SK-N-SH (cell line): ENCODE data around the gene TM4SF4. TPM values are rescaled to one million over a fixed set of nuclear protein-coding genes. Genes with fewer than 3 reads are reported as not detected.

Experiments
- CTCF ChIA-PET: fragments of 300-600, 350-600 bp; formaldehyde crosslinking; extraction: SDS; loops from one replicate; lab custom pipeline; 2021; lab: Yijun Ruan, JAX
- POLR2A ChIA-PET: fragments of 350-600 bp; sonication (Branson Sonifier 250); formaldehyde crosslinking; extraction: SDS; loops from one replicate; lab custom pipeline; 2020; ENCODE audit warnings: antibody characterized with exemption, inconsistent platforms; lab: Yijun Ruan, JAX
- DNase-seq: peaks from one replicate; pipeline ENCODE4 v3.0.0; 2012
- H2AFZ ChIP-seq: fragments of 200-600 bp; sonication (generic); 2 replicates; pipeline ENCODE4 v1.8.1; 2016; ENCODE audit warnings: antibody characterized with exemption, mild to moderate bottlenecking, low read depth
- H3F3A ChIP-seq: fragments of 200-600 bp; sonication (generic); replicated peaks from 2 replicates; pipeline ENCODE3; 2016; ENCODE audit warnings: antibody characterized with exemption, mild to moderate bottlenecking; ENCODE audit not compliant: insufficient read depth
- H3K27ac ChIP-seq, 2 experiments: fragments of 200-500 bp in 1 of 2; fragments of 200-600 bp in 1 of 2; sonication (Bioruptor generic) in 1 of 2; sonication (generic), shearing (Covaris generic) in 1 of 2; 2 replicates each; pipeline versions ENCODE4 v1.5.1 to v1.6.1; 2014 to 2016; ENCODE audit warnings: low read depth in 2 of 2, inconsistent platforms in 1 of 2, low read length in 1 of 2, mild to moderate bottlenecking in 1 of 2, mixed read lengths in 1 of 2
- H3K27me3 ChIP-seq: fragments of 200-600 bp; sonication (generic), shearing (Covaris generic); 2 replicates; pipeline ENCODE4 v1.6.1; 2016; ENCODE audit warnings: mixed run types; ENCODE audit not compliant: insufficient read depth
- H3K36me3 ChIP-seq, 2 experiments: fragments of 200-500 bp in 1 of 2; fragments of 200-600 bp in 1 of 2; sonication (Bioruptor generic) in 1 of 2; sonication (generic) in 1 of 2; replicated peaks in 1 of 2; 2 replicates each; pipeline versions ENCODE3 to v1.5.1; 2014 to 2016; ENCODE audit warnings: low read length in 1 of 2, mild to moderate bottlenecking in 1 of 2; ENCODE audit not compliant: insufficient read depth in 2 of 2, control insufficient read depth in 1 of 2
- H3K4me1 ChIP-seq, 2 experiments: fragments of 200-500 bp in 1 of 2; fragments of 200-600 bp in 1 of 2; sonication (Bioruptor generic) in 1 of 2; sonication (generic), shearing (Covaris generic) in 1 of 2; 2 replicates each; pipeline versions ENCODE4 v1.5.1 to v1.6.1; 2014 to 2016; ENCODE audit warnings: low read depth in 1 of 2, low read length in 1 of 2, mixed run types in 1 of 2; ENCODE audit not compliant: insufficient read depth in 2 of 2, control insufficient read depth in 1 of 2
- H3K4me2 ChIP-seq: fragments of 200-600 bp; sonication (generic), shearing (Covaris generic); 2 replicates; pipeline ENCODE4 v1.6.1; 2017; ENCODE audit warnings: mixed run types
- H3K4me3 ChIP-seq, 2 experiments: fragments of 200-500 bp in 1 of 2; fragments of 200-600 bp in 1 of 2; sonication (Bioruptor generic) in 1 of 2; sonication (generic), shearing (Covaris generic) in 1 of 2; 2 replicates each; pipeline versions ENCODE4 v1.5.1 to v1.8.1; 2014 to 2016; ENCODE audit warnings: low read depth in 2 of 2, inconsistent platforms in 1 of 2, low read length in 1 of 2, mild to moderate bottlenecking in 1 of 2, mixed read lengths in 1 of 2, moderate library complexity in 1 of 2
- H3K79me2 ChIP-seq: fragments of 200-600 bp; sonication (generic); 2 replicates; pipeline ENCODE4 v1.8.1; 2017; ENCODE audit warnings: mild to moderate bottlenecking; ENCODE audit not compliant: insufficient read depth
- H3K9ac ChIP-seq: fragments of 200-600 bp; sonication (generic); 2 replicates; pipeline ENCODE4 v1.6.1; 2017; ENCODE audit warnings: mixed run types
- H3K9me2 ChIP-seq: fragments of 200-600 bp; sonication (generic); 2 replicates; pipeline ENCODE4 v1.6.1; 2017; ENCODE audit warnings: mixed run types
- H3K9me3 ChIP-seq: fragments of 200-600 bp; sonication (generic); 2 replicates; pipeline ENCODE4 v1.6.1; 2017; ENCODE audit warnings: mixed run types, mild to moderate bottlenecking, moderate library complexity
- H4K20me1 ChIP-seq: fragments of 200-600 bp; sonication (generic); 2 replicates; pipeline ENCODE4 v1.6.1; 2017; ENCODE audit warnings: mild to moderate bottlenecking, mixed run types; ENCODE audit not compliant: insufficient read depth
- EP300 ChIP-seq, 2 experiments: IDR thresholded peaks; 2 replicates each; pipeline versions ENCODE4 v1.4.0 to v1.6.1; 2012; ENCODE audit warnings: borderline replicate concordance in 1 of 2, low read depth in 1 of 2, low read length in 1 of 2
- FOSL2 ChIP-seq: IDR thresholded peaks from 2 replicates; pipeline ENCODE4 v1.4.0; 2012; ENCODE audit warnings: low read depth, mild to moderate bottlenecking, moderate library complexity, borderline replicate concordance
- FOXJ3 ChIP-seq: sonication (generic); formaldehyde crosslinking; IDR thresholded peaks from 2 replicates; pipeline ENCODE4 v1.5.1; 2020; ENCODE audit warnings: mild to moderate bottlenecking, missing genetic modification reagents
- GABPA ChIP-seq: IDR thresholded peaks from 2 replicates; pipeline ENCODE4 v1.4.0; 2012; ENCODE audit warnings: low read depth, mild to moderate bottlenecking
- JUND ChIP-seq: IDR thresholded peaks from 2 replicates; pipeline ENCODE4 v1.4.0; 2012
- MEF2A ChIP-seq: IDR thresholded peaks from 2 replicates; pipeline ENCODE4 v1.4.0; 2012; ENCODE audit warnings: low read depth, borderline replicate concordance
- NFIC ChIP-seq: IDR thresholded peaks from 2 replicates; pipeline ENCODE4 v1.4.0; 2012; ENCODE audit warnings: borderline replicate concordance
- POLR2AphosphoS5 ChIP-seq: IDR thresholded peaks from 2 replicates; pipeline ENCODE4 v1.6.1; 2012; ENCODE audit warnings: low read depth, low read length
- TCF12 ChIP-seq: IDR thresholded peaks from 2 replicates; pipeline ENCODE4 v1.4.0; 2012
- TEAD4 ChIP-seq: IDR thresholded peaks from 2 replicates; pipeline ENCODE4 v1.4.0; 2012; ENCODE audit warnings: mild to moderate bottlenecking, borderline replicate concordance; ENCODE audit not compliant: insufficient read depth
- YY1 ChIP-seq: IDR thresholded peaks from 2 replicates; pipeline ENCODE4 v1.4.0; 2012; ENCODE audit warnings: low read depth, mild to moderate bottlenecking
- WGBS: methylation state at CpG from one replicate; pipeline ENCODE4 v1.1.6; 2017; ENCODE audit warnings: low lambda C conversion rate; 5-methylcytosine and 5-hydroxymethylcytosine counted together
- polyA plus RNA-seq, 3 experiments: library from polyadenylated mRNA; depleted of rRNA; stranded (reverse); fragments of >200 nt; gene quantifications; 2 replicates each; pipeline ENCODE4 v1.2.3, GENCODE V29; 2012
- TF ChIP-seq, protein P1 (sequence below): IDR thresholded peaks from 2 replicates; pipeline ENCODE4 v1.6.1; 2012; ENCODE audit warnings: mild to moderate bottlenecking, low read depth, low read length, moderate library complexity

Gene TM4SF4
- polyA plus RNA-seq, 1 of the 3 experiments (the other 2 are of a cell fraction) = 0.08 TPM

DNA sequence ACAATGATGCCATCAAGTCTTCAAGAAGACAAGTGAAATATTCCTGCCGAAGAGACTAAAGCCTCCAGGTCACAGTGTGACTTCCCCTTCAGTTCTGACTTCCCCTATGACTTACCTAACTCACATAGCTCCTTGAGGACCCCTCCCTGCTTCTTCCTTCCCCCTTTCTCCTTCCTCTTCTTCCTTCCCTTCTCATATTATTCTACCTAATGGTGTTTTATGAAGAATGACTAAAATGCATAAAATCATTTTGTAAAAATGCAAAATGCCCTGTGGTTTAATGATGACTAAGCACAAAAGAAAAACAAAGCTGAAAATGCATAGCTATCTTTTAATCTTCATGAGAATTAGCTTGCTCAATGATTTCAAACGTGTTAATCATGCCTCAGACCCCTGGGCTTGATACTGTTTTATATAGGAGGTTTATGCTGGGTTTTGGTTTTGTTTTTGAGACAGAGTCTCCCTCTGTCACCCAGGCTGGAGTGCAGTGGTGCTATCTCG is 26.1 kb upstream of the TM4SF4 start:
- Histone ChIP-seq H3K79me2 (no peaks in the 10 kb centered on the region), H3K36me3 (no peaks in the 10 kb centered on the region), H3K27me3 (no peaks in the 10 kb centered on the region), H4K20me1 (no peaks in the 10 kb centered on the region), H3F3A (peaks cover 7% of the 10 kb centered on the region), H3K9ac (peak overlapping the region; percentile 54), H3K27ac (peak overlapping the region in 1 of 2 experiments; percentile 79; a peak in 2 of 4 replicates), H3K4me1 (peaks cover 0 to 19% of the 10 kb centered on the region in 2 experiments; a peak in 3 of 4 replicates), H3K4me2 (peak overlapping the region; percentile 34), H3K9me2 (no peaks in the 10 kb centered on the region), H3K4me3 (no peak overlapping the region), H3K9me3 (no peaks in the 10 kb centered on the region), H2AFZ (peak overlapping the region; percentile 34; the same call in 1 of the 2 replicates)
- no peak for DNase-seq
- TF ChIP-seq NFIC (0 out of 2 replicates have a peak, but pooled peaks have one; percentile 26), TEAD4 (peak; percentile 47; the same call in 1 of the 2 replicates), EP300 (IDR thresholded peaks at IDR 0.05; ENCODE audit: borderline replicate concordance in 1 of 2, low read depth in 1 of 2, low read length in 1 of 2) (peak in 1 of 2 experiments; percentile 67; a peak in 1 of 4 replicates), FOXJ3 (no peak), FOSL2 (peak; percentile 78), JUND (peak; percentile 78), TCF12 (peak; percentile 55), YY1 (no peak), GABPA (no peak)
- TF ChIP-seq, protein P1, sequence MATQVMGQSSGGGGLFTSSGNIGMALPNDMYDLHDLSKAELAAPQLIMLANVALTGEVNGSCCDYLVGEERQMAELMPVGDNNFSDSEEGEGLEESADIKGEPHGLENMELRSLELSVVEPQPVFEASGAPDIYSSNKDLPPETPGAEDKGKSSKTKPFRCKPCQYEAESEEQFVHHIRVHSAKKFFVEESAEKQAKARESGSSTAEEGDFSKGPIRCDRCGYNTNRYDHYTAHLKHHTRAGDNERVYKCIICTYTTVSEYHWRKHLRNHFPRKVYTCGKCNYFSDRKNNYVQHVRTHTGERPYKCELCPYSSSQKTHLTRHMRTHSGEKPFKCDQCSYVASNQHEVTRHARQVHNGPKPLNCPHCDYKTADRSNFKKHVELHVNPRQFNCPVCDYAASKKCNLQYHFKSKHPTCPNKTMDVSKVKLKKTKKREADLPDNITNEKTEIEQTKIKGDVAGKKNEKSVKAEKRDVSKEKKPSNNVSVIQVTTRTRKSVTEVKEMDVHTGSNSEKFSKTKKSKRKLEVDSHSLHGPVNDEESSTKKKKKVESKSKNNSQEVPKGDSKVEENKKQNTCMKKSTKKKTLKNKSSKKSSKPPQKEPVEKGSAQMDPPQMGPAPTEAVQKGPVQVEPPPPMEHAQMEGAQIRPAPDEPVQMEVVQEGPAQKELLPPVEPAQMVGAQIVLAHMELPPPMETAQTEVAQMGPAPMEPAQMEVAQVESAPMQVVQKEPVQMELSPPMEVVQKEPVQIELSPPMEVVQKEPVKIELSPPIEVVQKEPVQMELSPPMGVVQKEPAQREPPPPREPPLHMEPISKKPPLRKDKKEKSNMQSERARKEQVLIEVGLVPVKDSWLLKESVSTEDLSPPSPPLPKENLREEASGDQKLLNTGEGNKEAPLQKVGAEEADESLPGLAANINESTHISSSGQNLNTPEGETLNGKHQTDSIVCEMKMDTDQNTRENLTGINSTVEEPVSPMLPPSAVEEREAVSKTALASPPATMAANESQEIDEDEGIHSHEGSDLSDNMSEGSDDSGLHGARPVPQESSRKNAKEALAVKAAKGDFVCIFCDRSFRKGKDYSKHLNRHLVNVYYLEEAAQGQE = no peak
- POLR2A ChIA-PET = no interaction called here
- WGBS = 3% methylated on average over 2 of the region's 3 CpGs
- CTCF ChIA-PET = interaction anchor here (1.3 to 1.4 kb wide), 2 partner anchors 32 to 36 kb away, joined by 3 to 5 read pairs; no protein-coding TSS in a partner anchor

DNA sequence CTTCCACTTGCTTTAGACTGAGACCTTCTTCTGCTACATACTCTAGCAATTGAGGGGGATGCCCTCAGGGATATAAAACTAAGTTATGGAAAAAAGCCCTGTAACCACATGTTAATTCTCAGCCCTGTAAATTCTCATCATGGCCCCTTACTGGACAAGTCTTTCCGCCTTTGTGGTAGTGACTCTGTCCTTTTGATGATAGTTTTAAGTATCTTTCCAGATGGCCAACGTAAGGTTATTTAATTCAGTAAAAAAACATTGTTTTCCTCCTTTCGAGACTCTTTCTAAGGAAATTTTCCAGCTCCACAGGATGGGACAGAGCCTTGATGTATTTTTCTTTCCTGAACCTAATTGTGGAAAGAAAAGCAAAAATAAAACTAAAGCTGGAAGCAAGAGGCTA is 25.3 kb upstream of the TM4SF4 start:
- Histone ChIP-seq H3K27me3 (no peaks in the 10 kb centered on the region), H3F3A (peaks cover 8% of the 10 kb centered on the region), H3K9ac (peak overlapping the region; percentile 54), H3K27ac (peak overlapping the region in 1 of 2 experiments; percentile 79; a peak in 2 of 4 replicates), H3K4me1 (peaks cover 0 to 14% of the 10 kb centered on the region in 2 experiments; a peak in 3 of 4 replicates), H3K9me2 (no peaks in the 10 kb centered on the region), H3K9me3 (no peaks in the 10 kb centered on the region), H3K4me3 (no peak overlapping the region), H4K20me1 (no peaks in the 10 kb centered on the region), H3K79me2 (no peaks in the 10 kb centered on the region), H2AFZ (peak overlapping the region; percentile 27; the same call in 1 of the 2 replicates), H3K36me3 (no peaks in the 10 kb centered on the region), H3K4me2 (peak overlapping the region; percentile 34)
- ChIA-PET POLR2A (no interaction called here), CTCF (interaction anchor here (1.3 to 1.4 kb wide), 2 partner anchors 32 to 37 kb away, joined by 3 to 5 read pairs; no protein-coding TSS in a partner anchor)
- WGBS = 62% methylated on average over 3 of the region's 3 CpGs
- no peak for DNase-seq
- no peak for TF ChIP-seq POLR2AphosphoS5
- no peak for TF ChIP-seq MEF2A
